Measurements from ENCODE around the gene COL8A1.

The COL8A1 gene

GRCh38 chr3:99696497-99696896 lies 58.1 kb downstream of the COL8A1 start:
- DNase-seq (ENCODE audit: low read depth): no peak
- no peak overlapping the region for H3K4me3 ChIP-seq (ENCODE audit: control insufficient read depth, low read depth, low read length)
- no peak for TF ChIP-seq CTCF (conservative IDR thresholded peaks at IDR 0.05; ENCODE audit: control insufficient read depth, insufficient read depth, low read depth, low read length)

GRCh38 chr3:99697250-99697649 lies 58.9 kb downstream of the COL8A1 start:
- TF ChIP-seq CTCF (conservative IDR thresholded peaks at IDR 0.05; ENCODE audit: control insufficient read depth, insufficient read depth, low read depth, low read length): no peak
- no peak overlapping the region for H3K4me3 ChIP-seq (ENCODE audit: control insufficient read depth, low read depth, low read length)
- DNase-seq (ENCODE audit: low read depth): no peak

GRCh38 chr3:99698932-99699331 lies 60.5 kb downstream of the COL8A1 start:
- no peak for DNase-seq (ENCODE audit: low read depth)
- H3K4me3 ChIP-seq (ENCODE audit: control insufficient read depth, low read depth, low read length): no peak overlapping the region
- TF ChIP-seq CTCF (conservative IDR thresholded peaks at IDR 0.05; ENCODE audit: control insufficient read depth, insufficient read depth, low read depth, low read length): no peak

GRCh38 chr3:99699841-99700240 lies 61.4 kb downstream of the COL8A1 start:
- TF ChIP-seq CTCF (conservative IDR thresholded peaks at IDR 0.05; ENCODE audit: control insufficient read depth, insufficient read depth, low read depth, low read length): no peak
- no peak overlapping the region for H3K4me3 ChIP-seq (ENCODE audit: control insufficient read depth, low read depth, low read length)
- DNase-seq (ENCODE audit: low read depth): peak; percentile 59

GRCh38 chr3:99700631-99701268 lies 62.4 kb downstream of the COL8A1 start:
- peak; percentile 81 for DNase-seq (ENCODE audit: low read depth)
- H3K4me3 ChIP-seq (ENCODE audit: control insufficient read depth, low read depth, low read length): no peak overlapping the region
- no peak for TF ChIP-seq CTCF (conservative IDR thresholded peaks at IDR 0.05; ENCODE audit: control insufficient read depth, insufficient read depth, low read depth, low read length)

GRCh38 chr3:99702953-99703943 lies 64.9 kb downstream of the COL8A1 start:
- no peak overlapping the region for H3K4me3 ChIP-seq (ENCODE audit: control insufficient read depth, low read depth, low read length)
- no peak for DNase-seq (ENCODE audit: low read depth)
- TF ChIP-seq CTCF (conservative IDR thresholded peaks at IDR 0.05; ENCODE audit: control insufficient read depth, insufficient read depth, low read depth, low read length): no peak

Measured in fibroblast of mammary gland (primary cell).